K562 treated with DMSO at 1 percent for 12 hours (cell line): ENCODE data around the gene PPP4R3C. TPM values are rescaled to one million over a fixed set of nuclear protein-coding genes. Genes with fewer than 3 reads are reported as not detected.

Experiments used
- total RNA-seq: library from RNA; unstranded; fragments of 300-600 nt; gene quantifications from 2 replicates; pipeline ENCODE4 v1.2.3, GENCODE V29; 2022; ENCODE audit not compliant: insufficient read depth

PPP4R3C gene
- not detected in 2 replicates for total RNA-seq

GRCh38 chrX:27463187-27463586 lies at the start of gene PPP4R3C:
TSS of gene PPP4R3C (minus strand) at chrX:27463341. CDS start at chrX:27463296, 45 bp downstream.

Other genes with a start within 250 kb of the PPP4R3C start
- not detected in 2 replicates for gene DCAF8L2, start 127.0 kb upstream of the PPP4R3C start, total RNA-seq